Dermis microvascular lymphatic vessel endothelial cell (primary cell): ENCODE data around the gene RNF212. TPM values are rescaled to one million over a fixed set of nuclear protein-coding genes. Genes with fewer than 3 reads are reported as not detected.

Experiments used
- DNase-seq, 2 donors: peaks; one replicate each; pipeline versions ENCODE4 v3.0.0 to v3.0.0-alpha.2; 2010; ENCODE audit warnings: low read depth in 2 of 2
- total RNA-seq: library from RNA; depleted of rRNA; stranded (reverse); fragments of >200 nt; gene quantifications from 2 replicates; pipeline ENCODE4 v1.2.1, GENCODE V29; 2014

The RNF212 gene
- total RNA-seq, 1 donor from 2014 or later: 0.39 TPM

- DNase-seq: no peak
Observed at GRCh38 chr4:1036976-1037810, 76.2 kb downstream of the RNF212 start.

DNA sequence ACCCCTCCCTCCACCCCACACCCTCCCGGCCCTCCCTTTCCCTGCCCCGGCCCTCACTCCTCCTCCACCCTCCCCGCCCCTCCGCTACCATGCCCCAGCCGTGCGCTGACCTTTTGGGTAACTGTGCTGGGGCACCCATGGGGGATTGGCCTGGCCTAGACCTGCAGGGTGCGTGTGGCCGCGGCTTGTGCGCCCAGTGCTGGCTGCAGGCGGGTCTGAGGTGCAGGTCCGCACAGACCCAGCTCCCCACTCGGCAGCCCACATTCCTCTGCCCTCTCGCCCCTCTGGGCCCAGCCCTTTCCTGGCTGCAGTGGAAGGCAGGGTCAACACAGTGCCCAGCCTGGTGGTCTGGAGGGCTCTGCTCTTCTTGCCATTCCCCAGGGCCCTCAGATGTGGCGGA is 77.3 kb downstream of the RNF212 start:
- DNase-seq: no peak

GRCh38 chr4:1035510-1035909 is 77.9 kb downstream of the RNF212 start:
- DNase-seq: peak in 1 of 2 donors; percentile 45

- DNase-seq: no peak
Observed at GRCh38 chr4:1033840-1034551, 79.4 kb downstream of the RNF212 start.

- DNase-seq: no peak
Observed at GRCh38 chr4:1032861-1033260, 80.5 kb downstream of the RNF212 start.

- DNase-seq: no peak
Observed at GRCh38 chr4:1031956-1032795, 81.2 kb downstream of the RNF212 start.

GRCh38 chr4:1031346-1031745 is 82.0 kb downstream of the RNF212 start:
- no peak for DNase-seq

DNA sequence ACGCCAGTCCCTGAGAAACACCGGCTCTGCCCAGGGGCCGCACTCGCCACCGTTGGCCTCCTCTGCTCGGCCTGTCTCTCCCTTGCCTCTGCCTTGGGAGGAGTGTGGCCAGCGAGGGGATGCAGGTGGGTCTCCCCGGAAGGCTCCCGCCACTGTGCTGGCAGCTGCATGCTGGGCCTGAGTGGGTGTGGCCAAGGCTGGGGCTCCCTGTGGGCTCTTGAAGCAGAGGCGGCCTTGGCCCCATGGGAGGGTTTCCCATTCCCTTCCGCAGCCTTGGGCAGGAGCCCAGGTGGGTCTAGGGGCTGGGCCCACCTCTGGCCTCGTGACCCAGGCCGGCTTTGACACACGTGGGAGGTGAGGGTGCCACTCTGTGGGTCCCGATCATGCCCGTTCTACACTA is 82.8 kb downstream of the RNF212 start:
- DNase-seq: no peak

- DNase-seq: no peak
Observed at GRCh38 chr4:1030031-1030430, 83.3 kb downstream of the RNF212 start.

DNA sequence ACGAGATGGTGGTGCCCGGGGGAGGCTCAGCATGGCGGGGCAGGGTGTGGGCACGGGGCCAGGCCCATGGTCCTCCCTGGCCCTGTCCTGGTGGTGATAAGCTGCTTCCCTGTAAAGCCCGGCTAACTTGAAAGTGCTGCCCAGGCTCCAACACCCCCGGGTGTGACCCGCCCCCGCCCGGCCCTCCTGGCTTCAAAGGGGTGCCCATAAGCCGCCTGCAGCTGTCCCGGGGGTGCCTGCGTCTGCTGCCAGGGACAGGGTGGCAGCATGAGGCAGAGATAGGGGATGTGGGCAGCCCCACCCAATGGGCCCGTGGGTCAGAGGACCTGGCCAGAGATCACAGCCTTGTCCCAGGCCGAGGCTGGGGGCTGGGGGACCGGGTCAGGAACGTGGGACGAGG is 83.8 kb downstream of the RNF212 start:
- no peak for DNase-seq

- no peak for DNase-seq
Observed at GRCh38 chr4:1028574-1029220, 84.7 kb downstream of the RNF212 start.

GRCh38 chr4:1027915-1028238 is 85.5 kb downstream of the RNF212 start:
- DNase-seq: no peak

DNA sequence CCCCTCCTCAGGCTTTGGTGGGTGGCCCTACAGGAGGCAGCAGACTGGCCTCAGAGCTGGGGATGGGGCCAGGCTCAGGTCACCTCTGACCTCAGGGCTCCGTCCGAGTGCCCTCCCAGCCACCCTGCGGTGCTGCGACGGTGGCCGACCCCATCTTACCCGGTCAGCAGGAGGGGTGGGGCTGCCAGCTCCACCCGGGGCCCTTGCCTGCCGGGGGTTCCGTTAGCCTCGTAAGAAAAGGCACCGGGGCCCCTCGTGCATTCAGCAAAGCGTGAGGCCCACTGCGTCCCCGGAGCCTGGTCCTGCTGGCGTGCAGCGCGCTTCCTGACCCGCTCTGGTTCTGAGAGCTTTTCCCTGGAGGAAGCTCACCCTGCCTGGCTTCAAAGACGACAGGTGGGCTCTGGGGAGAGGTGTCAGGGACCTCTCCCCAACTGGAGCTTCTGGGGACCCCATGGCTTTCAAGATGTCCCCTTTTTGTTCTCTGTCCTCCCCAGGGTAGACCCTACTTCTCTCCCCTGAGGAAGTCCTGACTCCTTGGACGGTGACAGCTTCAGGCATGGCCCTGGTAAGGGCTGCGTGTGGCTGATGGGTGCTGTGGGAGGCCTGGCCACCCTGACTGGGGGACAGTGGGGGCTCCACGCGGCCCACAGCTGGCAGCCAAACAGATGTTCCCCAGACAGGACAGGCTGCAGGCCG is 86.0 kb downstream of the RNF212 start:
- DNase-seq: no peak

- peak in 1 of 2 donors; percentile 34 for DNase-seq
Observed at GRCh38 chr4:1026115-1026514, 87.2 kb downstream of the RNF212 start.

DNA sequence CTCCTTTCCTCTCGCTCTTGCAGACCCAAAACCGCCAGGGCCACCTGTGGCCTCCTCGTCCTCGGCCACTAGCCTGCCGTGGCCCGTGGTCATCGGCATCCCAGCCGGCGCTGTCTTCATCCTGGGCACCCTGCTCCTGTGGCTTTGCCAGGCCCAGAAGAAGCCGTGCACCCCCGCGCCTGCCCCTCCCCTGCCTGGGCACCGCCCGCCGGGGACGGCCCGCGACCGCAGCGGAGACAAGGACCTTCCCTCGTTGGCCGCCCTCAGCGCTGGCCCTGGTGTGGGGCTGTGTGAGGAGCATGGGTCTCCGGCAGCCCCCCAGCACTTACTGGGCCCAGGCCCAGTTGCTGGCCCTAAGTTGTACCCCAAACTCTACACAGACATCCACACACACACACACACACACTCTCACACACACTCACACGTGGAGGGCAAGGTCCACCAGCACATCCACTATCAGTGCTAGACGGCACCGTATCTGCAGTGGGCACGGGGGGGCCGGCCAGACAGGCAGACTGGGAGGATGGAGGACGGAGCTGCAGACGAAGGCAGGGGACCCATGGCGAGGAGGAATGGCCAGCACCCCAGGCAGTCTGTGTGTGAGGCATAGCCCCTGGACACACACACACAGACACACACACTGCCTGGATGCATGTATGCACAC is 88.3 kb downstream of the RNF212 start:
- no peak for DNase-seq

GRCh38 chr4:1023895-1024740 is 89.2 kb downstream of the RNF212 start:
- no peak for DNase-seq

- no peak for DNase-seq
Observed at GRCh38 chr4:1023075-1023640, 90.2 kb downstream of the RNF212 start.

DNA sequence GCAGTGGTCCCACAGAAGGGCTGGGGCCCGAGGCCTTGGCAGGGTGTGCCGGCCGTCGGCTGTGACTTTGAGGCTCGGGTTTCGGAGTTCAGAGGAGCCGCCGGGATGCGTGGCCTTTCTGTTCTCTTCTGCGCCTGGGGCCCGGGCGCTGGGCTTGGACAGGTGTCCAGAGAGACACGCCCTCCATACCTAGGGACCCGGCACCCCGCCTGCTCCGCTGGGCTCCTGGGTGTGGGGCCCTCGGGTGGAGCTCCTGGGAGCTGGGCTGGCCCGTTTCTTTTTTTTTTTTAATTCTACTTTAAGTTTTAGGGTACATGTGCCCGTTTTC is 90.7 kb downstream of the RNF212 start:
- no peak for DNase-seq

GRCh38 chr4:1022051-1022738 is 91.2 kb downstream of the RNF212 start:
- DNase-seq: no peak
